Measurements from ENCODE around the gene ARHGAP42. TPM values are rescaled to one million over a fixed set of nuclear protein-coding genes. Genes with fewer than 3 reads are reported as not detected.

ARHGAP42 gene
- total and polyA plus RNA-seq, 4 donors: 3.8 to 17.2 (median 12.0) TPM

DNA sequence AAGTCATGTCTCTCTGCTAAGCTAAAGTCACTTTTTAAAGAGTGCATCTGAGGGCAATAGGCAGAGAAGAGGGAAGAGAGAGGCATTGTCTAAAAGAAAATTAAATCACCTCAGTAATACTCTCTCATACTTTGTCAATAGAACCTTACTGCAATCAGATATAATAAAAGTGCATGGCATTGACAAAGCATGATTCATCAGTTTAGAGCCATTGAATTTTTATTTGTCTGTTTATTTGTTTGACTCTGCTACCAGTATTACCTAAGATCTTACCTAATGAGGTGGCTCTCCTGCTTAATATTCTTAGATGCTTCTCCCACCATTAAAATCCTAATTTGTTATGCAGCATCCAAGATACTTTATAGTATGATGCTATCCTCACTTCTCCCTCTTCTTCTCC, 233.5 kb downstream of the ARHGAP42 start:
- Histone ChIP-seq H3K4me3 (ENCODE audit: low read depth in 1 of 3, low read length in 3 of 3) (no peak overlapping the region), H3K27me3 (ENCODE audit: control insufficient read depth in 4 of 4, insufficient read depth in 4 of 4, low read length in 3 of 4) (no peaks in the 10 kb centered on the region), H3K4me1 (ENCODE audit: control insufficient read depth in 4 of 4, insufficient read depth in 4 of 4, low read length in 3 of 4) (peaks cover 0 to 7% (median 2%) of the 10 kb centered on the region in 4 donors), H3K9me3 (ENCODE audit: control insufficient read depth in 4 of 4, low read length in 3 of 4) (no peaks in the 10 kb centered on the region), H3K9ac (ENCODE audit: low read depth in 1 of 2, low read length in 2 of 2) (no peak overlapping the region), H3K27ac (ENCODE audit: low read depth in 1 of 2, low read length in 2 of 2) (no peak overlapping the region), H3K36me3 (ENCODE audit: control insufficient read depth in 4 of 4, insufficient read depth in 3 of 4, low read depth in 1 of 4, low read length in 3 of 4) (peaks cover 0 to 3% (median 0%) of the 10 kb centered on the region in 4 donors)
- DNase-seq (ENCODE audit: low spot score): no peak
- TF ChIP-seq, protein P1, sequence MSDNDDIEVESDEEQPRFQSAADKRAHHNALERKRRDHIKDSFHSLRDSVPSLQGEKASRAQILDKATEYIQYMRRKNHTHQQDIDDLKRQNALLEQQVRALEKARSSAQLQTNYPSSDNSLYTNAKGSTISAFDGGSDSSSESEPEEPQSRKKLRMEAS (IDR thresholded peaks at IDR 0.05): no peak
- TF ChIP-seq NR2F2 (IDR thresholded peaks at IDR 0.05) (no peak), RAD21 (IDR thresholded peaks at IDR 0.05) (no peak), FOXA2 (IDR thresholded peaks at IDR 0.05) (no peak), HNF4A (conservative IDR thresholded peaks at IDR 0.05) (no peak), YY1 (IDR thresholded peaks at IDR 0.05) (no peak), HNF4G (IDR thresholded peaks at IDR 0.05) (no peak), FOXA1 (IDR thresholded peaks at IDR 0.05) (no peak), GABPA (IDR thresholded peaks at IDR 0.05 in 1 of 2, conservative IDR thresholded peaks at IDR 0.05 in 1 of 2) (no peak), JUND (IDR thresholded peaks at IDR 0.05) (no peak), SP1 (IDR thresholded peaks at IDR 0.05) (no peak), EGR1 (IDR thresholded peaks at IDR 0.05; ENCODE audit: low read depth in 2 of 2) (no peak), RXRA (IDR thresholded peaks at IDR 0.05) (no peak), TAF1 (conservative IDR thresholded peaks at IDR 0.05) (no peak)
- TF ChIP-seq, protein P2, sequence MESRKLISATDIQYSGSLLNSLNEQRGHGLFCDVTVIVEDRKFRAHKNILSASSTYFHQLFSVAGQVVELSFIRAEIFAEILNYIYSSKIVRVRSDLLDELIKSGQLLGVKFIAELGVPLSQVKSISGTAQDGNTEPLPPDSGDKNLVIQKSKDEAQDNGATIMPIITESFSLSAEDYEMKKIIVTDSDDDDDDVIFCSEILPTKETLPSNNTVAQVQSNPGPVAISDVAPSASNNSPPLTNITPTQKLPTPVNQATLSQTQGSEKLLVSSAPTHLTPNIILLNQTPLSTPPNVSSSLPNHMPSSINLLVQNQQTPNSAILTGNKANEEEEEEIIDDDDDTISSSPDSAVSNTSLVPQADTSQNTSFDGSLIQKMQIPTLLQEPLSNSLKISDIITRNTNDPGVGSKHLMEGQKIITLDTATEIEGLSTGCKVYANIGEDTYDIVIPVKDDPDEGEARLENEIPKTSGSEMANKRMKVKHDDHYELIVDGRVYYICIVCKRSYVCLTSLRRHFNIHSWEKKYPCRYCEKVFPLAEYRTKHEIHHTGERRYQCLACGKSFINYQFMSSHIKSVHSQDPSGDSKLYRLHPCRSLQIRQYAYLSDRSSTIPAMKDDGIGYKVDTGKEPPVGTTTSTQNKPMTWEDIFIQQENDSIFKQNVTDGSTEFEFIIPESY (IDR thresholded peaks at IDR 0.05): no peak
- TF ChIP-seq, protein P3, sequence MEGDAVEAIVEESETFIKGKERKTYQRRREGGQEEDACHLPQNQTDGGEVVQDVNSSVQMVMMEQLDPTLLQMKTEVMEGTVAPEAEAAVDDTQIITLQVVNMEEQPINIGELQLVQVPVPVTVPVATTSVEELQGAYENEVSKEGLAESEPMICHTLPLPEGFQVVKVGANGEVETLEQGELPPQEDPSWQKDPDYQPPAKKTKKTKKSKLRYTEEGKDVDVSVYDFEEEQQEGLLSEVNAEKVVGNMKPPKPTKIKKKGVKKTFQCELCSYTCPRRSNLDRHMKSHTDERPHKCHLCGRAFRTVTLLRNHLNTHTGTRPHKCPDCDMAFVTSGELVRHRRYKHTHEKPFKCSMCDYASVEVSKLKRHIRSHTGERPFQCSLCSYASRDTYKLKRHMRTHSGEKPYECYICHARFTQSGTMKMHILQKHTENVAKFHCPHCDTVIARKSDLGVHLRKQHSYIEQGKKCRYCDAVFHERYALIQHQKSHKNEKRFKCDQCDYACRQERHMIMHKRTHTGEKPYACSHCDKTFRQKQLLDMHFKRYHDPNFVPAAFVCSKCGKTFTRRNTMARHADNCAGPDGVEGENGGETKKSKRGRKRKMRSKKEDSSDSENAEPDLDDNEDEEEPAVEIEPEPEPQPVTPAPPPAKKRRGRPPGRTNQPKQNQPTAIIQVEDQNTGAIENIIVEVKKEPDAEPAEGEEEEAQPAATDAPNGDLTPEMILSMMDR (IDR thresholded peaks at IDR 0.05; ENCODE audit: low read depth, low read length, missing input control): no peak
- TF ChIP-seq, protein P4, sequence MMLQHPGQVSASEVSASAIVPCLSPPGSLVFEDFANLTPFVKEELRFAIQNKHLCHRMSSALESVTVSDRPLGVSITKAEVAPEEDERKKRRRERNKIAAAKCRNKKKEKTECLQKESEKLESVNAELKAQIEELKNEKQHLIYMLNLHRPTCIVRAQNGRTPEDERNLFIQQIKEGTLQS (IDR thresholded peaks at IDR 0.05): no peak
- TF ChIP-seq, protein P5, sequence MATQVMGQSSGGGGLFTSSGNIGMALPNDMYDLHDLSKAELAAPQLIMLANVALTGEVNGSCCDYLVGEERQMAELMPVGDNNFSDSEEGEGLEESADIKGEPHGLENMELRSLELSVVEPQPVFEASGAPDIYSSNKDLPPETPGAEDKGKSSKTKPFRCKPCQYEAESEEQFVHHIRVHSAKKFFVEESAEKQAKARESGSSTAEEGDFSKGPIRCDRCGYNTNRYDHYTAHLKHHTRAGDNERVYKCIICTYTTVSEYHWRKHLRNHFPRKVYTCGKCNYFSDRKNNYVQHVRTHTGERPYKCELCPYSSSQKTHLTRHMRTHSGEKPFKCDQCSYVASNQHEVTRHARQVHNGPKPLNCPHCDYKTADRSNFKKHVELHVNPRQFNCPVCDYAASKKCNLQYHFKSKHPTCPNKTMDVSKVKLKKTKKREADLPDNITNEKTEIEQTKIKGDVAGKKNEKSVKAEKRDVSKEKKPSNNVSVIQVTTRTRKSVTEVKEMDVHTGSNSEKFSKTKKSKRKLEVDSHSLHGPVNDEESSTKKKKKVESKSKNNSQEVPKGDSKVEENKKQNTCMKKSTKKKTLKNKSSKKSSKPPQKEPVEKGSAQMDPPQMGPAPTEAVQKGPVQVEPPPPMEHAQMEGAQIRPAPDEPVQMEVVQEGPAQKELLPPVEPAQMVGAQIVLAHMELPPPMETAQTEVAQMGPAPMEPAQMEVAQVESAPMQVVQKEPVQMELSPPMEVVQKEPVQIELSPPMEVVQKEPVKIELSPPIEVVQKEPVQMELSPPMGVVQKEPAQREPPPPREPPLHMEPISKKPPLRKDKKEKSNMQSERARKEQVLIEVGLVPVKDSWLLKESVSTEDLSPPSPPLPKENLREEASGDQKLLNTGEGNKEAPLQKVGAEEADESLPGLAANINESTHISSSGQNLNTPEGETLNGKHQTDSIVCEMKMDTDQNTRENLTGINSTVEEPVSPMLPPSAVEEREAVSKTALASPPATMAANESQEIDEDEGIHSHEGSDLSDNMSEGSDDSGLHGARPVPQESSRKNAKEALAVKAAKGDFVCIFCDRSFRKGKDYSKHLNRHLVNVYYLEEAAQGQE (IDR thresholded peaks at IDR 0.05): no peak

All from liver (tissue), 9 donors.